Measurements from ENCODE around the gene VWA3A.

GRCh38 chr16:22075043-22075757 lies 17.1 kb upstream of the VWA3A start:
- TF ChIP-seq POLR2A (IDR thresholded peaks at IDR 0.05) (no peak), CTCF (IDR thresholded peaks at IDR 0.05) (no peak)

Measured in lower leg skin (tissue), 3 donors.